H1 (cell line): ENCODE measurements around the gene ZNF346. TPM values are rescaled to one million over a fixed set of nuclear protein-coding genes. Genes with fewer than 3 reads are reported as not detected.

Experiments used
- CTCF ChIA-PET: fragments of 300-600 bp; sonication (Branson Sonifier 250); formaldehyde crosslinking; loops from one replicate; lab custom pipeline; 2021; ENCODE audit not compliant: partially characterized antibody; lab: Charles Lee
- POLR2A ChIA-PET: fragments of 300-600 bp; sonication (Branson Sonifier 250); formaldehyde crosslinking; loops from one replicate; lab custom pipeline; 2021; ENCODE audit warnings: inconsistent platforms; ENCODE audit not compliant: partially characterized antibody; lab: Charles Lee
- DNase-seq, 2 experiments: peaks; one replicate each; pipeline versions ENCODE4 v3.0.0 to v3.0.0-alpha.2; 2010 to 2022; ENCODE audit warnings: low spot score in 2 of 2, low read depth in 1 of 2, mixed read lengths in 1 of 2
- FAIRE-seq: peaks from 2 replicates; lab custom pipeline; 2011; peaks lifted over from hg19 to GRCh38; lab: Jason Lieb, UNC
- H2AFZ ChIP-seq: 2 replicates; pipeline ENCODE4 v1.8.1; 2012; ENCODE audit warnings: low read length, inconsistent platforms
- H2AK5ac ChIP-seq: 2 replicates; pipeline ENCODE4 v1.6.1; 2013; ENCODE audit warnings: low read depth, low read length
- H2BK120ac ChIP-seq: replicated peaks from 2 replicates; pipeline ENCODE3; 2013; ENCODE audit warnings: low read depth, low read length, inconsistent platforms
- H2BK12ac ChIP-seq: 2 replicates; pipeline ENCODE4 v1.6.1; 2013; ENCODE audit warnings: low read depth, low read length
- H2BK15ac ChIP-seq: 2 replicates; pipeline ENCODE4 v1.6.1; 2013; ENCODE audit warnings: low read length
- H2BK20ac ChIP-seq: 2 replicates; pipeline ENCODE4 v1.6.1; 2013; ENCODE audit warnings: low read length
- H2BK5ac ChIP-seq: 2 replicates; pipeline ENCODE4 v1.6.1; 2013; ENCODE audit warnings: low read depth, low read length
- H3K14ac ChIP-seq: 2 replicates; pipeline ENCODE4 v1.6.1; 2013; ENCODE audit warnings: inconsistent platforms; ENCODE audit not compliant: insufficient read length
- H3K18ac ChIP-seq: 2 replicates; pipeline ENCODE4 v1.6.1; 2013; ENCODE audit warnings: low read length; ENCODE audit errors: extremely low read depth
- H3K23ac ChIP-seq: 2 replicates; pipeline ENCODE4 v1.6.1; 2013; ENCODE audit warnings: inconsistent platforms; ENCODE audit not compliant: insufficient read length
- H3K23me2 ChIP-seq: 2 replicates; pipeline ENCODE4 v1.6.1; 2013; ENCODE audit warnings: low read depth, low read length
- H3K27ac ChIP-seq: 2 replicates; pipeline ENCODE4 v1.6.1; 2011; ENCODE audit warnings: low read depth, low read length, inconsistent platforms
- H3K27me3 ChIP-seq, 4 experiments: replicated peaks in 1 of 4; 1 replicate in 1 of 4; 2 replicates in 3 of 4; pipeline versions ENCODE4 v1.6.1 to v1.8.1; 2011 to 2013; ENCODE audit warnings: low read length in 3 of 4, mild to moderate bottlenecking in 3 of 4, inconsistent platforms in 2 of 4, mixed read lengths in 2 of 4, moderate library complexity in 1 of 4; ENCODE audit not compliant: control insufficient read depth in 3 of 4, insufficient read depth in 3 of 4; ENCODE audit errors: extremely low read depth in 1 of 4
- H3K36me3 ChIP-seq, 4 experiments: 2 replicates each; pipeline versions ENCODE4 v1.6.1 to v1.8.1; 2011 to 2013; ENCODE audit warnings: mild to moderate bottlenecking in 4 of 4, low read length in 3 of 4, moderate library complexity in 2 of 4, control low read depth in 1 of 4, inconsistent platforms in 1 of 4; ENCODE audit not compliant: insufficient read depth in 4 of 4, control insufficient read depth in 2 of 4
- H3K4ac ChIP-seq: replicated peaks from 2 replicates; pipeline ENCODE3; 2013; ENCODE audit warnings: low read length, low read depth, mixed read lengths, inconsistent platforms; ENCODE audit not compliant: insufficient read length
- H3K4me1 ChIP-seq, 4 experiments: replicated peaks in 1 of 4; 1 replicate in 1 of 4; 2 replicates in 3 of 4; pipeline versions ENCODE4 v1.6.1 to v1.8.1; 2011 to 2013; ENCODE audit warnings: low read length in 3 of 4, inconsistent platforms in 2 of 4, mixed read lengths in 1 of 4; ENCODE audit not compliant: insufficient read depth in 4 of 4, control insufficient read depth in 3 of 4
- H3K4me2 ChIP-seq, 2 experiments: 2 replicates each; pipeline versions ENCODE4 v1.6.1 to v1.8.1; 2011 to 2013; ENCODE audit warnings: low read depth in 2 of 2, low read length in 2 of 2, control low read depth in 1 of 2, inconsistent platforms in 1 of 2, mild to moderate bottlenecking in 1 of 2; ENCODE audit not compliant: insufficient read depth in 1 of 2
- H3K4me3 ChIP-seq, 4 experiments: fragments of 200-600, 300-600 bp in 1 of 4; sonication (generic), shearing (Covaris generic), sonication (Bioruptor Twin) in 1 of 4; 2 replicates each; pipeline versions ENCODE4 v1.5.1 to v1.8.1; 2011 to 2016; ENCODE audit warnings: low read length in 4 of 4, low read depth in 3 of 4, control low read depth in 2 of 4, inconsistent platforms in 2 of 4, mild to moderate bottlenecking in 2 of 4, mixed read lengths in 1 of 4, moderate library complexity in 1 of 4; ENCODE audit not compliant: insufficient read depth in 2 of 4; ENCODE audit errors: extremely low read depth in 1 of 4
- H3K56ac ChIP-seq: replicated peaks from 2 replicates; pipeline ENCODE3; 2013; ENCODE audit warnings: low read depth, mild to moderate bottlenecking, mixed read lengths, low read length, inconsistent platforms; ENCODE audit not compliant: insufficient read length
- H3K79me1 ChIP-seq: 2 replicates; pipeline ENCODE4 v1.6.1; 2013; ENCODE audit warnings: low read depth, low read length, control low read depth
- H3K79me2 ChIP-seq, 2 experiments: 2 replicates each; pipeline versions ENCODE4 v1.6.1 to v1.8.1; 2012 to 2013; ENCODE audit warnings: low read length in 2 of 2, mild to moderate bottlenecking in 2 of 2, inconsistent platforms in 1 of 2; ENCODE audit not compliant: insufficient read depth in 2 of 2, control insufficient read depth in 1 of 2
- H3K9ac ChIP-seq, 4 experiments: replicated peaks in 1 of 4; 1 replicate in 1 of 4; 2 replicates in 3 of 4; pipeline versions ENCODE4 v1.6.1 to v1.8.1; 2011 to 2013; ENCODE audit warnings: low read depth in 3 of 4, low read length in 3 of 4, control low read depth in 2 of 4, mild to moderate bottlenecking in 2 of 4, moderate library complexity in 2 of 4, inconsistent platforms in 1 of 4; ENCODE audit errors: extremely low read depth in 1 of 4
- H3K9me3 ChIP-seq, 2 experiments: 2 replicates each; pipeline versions ENCODE4 v1.6.1 to v1.8.1; 2012 to 2013; ENCODE audit warnings: mild to moderate bottlenecking in 2 of 2, moderate library complexity in 2 of 2, control low read depth in 1 of 2, inconsistent platforms in 1 of 2, low read depth in 1 of 2, low read length in 1 of 2, mixed read lengths in 1 of 2; ENCODE audit not compliant: insufficient read depth in 2 of 2
- H4K20me1 ChIP-seq, 2 experiments: replicated peaks in 1 of 2; 2 replicates each; pipeline versions ENCODE3 to v1.8.1; 2011 to 2013; ENCODE audit warnings: inconsistent platforms in 2 of 2, low read length in 2 of 2, mild to moderate bottlenecking in 1 of 2; ENCODE audit not compliant: insufficient read depth in 2 of 2, control insufficient read depth in 1 of 2
- H4K5ac ChIP-seq: 2 replicates; pipeline ENCODE4 v1.6.1; 2013; ENCODE audit warnings: low read length, low read depth, mixed read lengths, inconsistent platforms; ENCODE audit not compliant: insufficient read length
- H4K8ac ChIP-seq: 2 replicates; pipeline ENCODE4 v1.8.0; 2013; ENCODE audit warnings: mild to moderate bottlenecking, moderate library complexity, low read length, inconsistent platforms; ENCODE audit not compliant: insufficient read depth; ENCODE audit errors: extremely low read depth
- H4K91ac ChIP-seq: replicated peaks from 2 replicates; pipeline ENCODE3; 2013; ENCODE audit warnings: low read length, mixed read lengths, inconsistent platforms; ENCODE audit not compliant: insufficient read length
- MAFK ChIP-seq: IDR thresholded peaks from 2 replicates; pipeline ENCODE4 v1.6.1; 2012; ENCODE audit warnings: low read depth, mild to moderate bottlenecking, improper control_type of control experiment, low read length
- MAX ChIP-seq: IDR thresholded peaks from 2 replicates; pipeline ENCODE4 v1.6.1; 2012; ENCODE audit warnings: inconsistent platforms
- PHF8 ChIP-seq: fragments of 200-600 bp; sonication (generic); conservative IDR thresholded peaks from 2 replicates; pipeline ENCODE4 v1.7.1; 2012; ENCODE audit warnings: low read depth, mild to moderate bottlenecking, inconsistent platforms, low read length, moderate library complexity
- RFX5 ChIP-seq: IDR thresholded peaks from 2 replicates; pipeline ENCODE4 v1.6.1; 2011; ENCODE audit warnings: low read depth, low read length, improper control_type of control experiment, borderline replicate concordance
- RNF2 ChIP-seq: fragments of 200-900, 300-1000 bp; sonication (generic); IDR thresholded peaks from 2 replicates; pipeline ENCODE4 v1.7.1; 2016; ENCODE audit warnings: borderline replicate concordance, low read depth, mild to moderate bottlenecking, antibody characterized with exemption, low read length; ENCODE audit not compliant: poor library complexity, severe bottlenecking; ENCODE audit errors: missing control alignments
- TAF7 ChIP-seq: optimal IDR thresholded peaks from 2 replicates; pipeline ENCODE3; 2011; ENCODE audit warnings: low read depth, mild to moderate bottlenecking, inconsistent platforms, low read length, moderate library complexity, borderline replicate concordance
- TCF12 ChIP-seq: IDR thresholded peaks from 2 replicates; pipeline ENCODE4 v1.6.1; 2011; ENCODE audit warnings: low read depth, mild to moderate bottlenecking, low read length
- TEAD4 ChIP-seq: IDR thresholded peaks from 2 replicates; pipeline ENCODE4 v1.6.1; 2012; ENCODE audit warnings: low read depth, low read length, inconsistent platforms, mixed read lengths
- USF2 ChIP-seq: IDR thresholded peaks from 2 replicates; pipeline ENCODE4 v1.6.1; 2011; ENCODE audit warnings: low read length, improper control_type of control experiment
- YY1 ChIP-seq: IDR thresholded peaks from 2 replicates; pipeline ENCODE4 v1.6.1; 2011; ENCODE audit warnings: low read depth, mild to moderate bottlenecking, low read length
- WGBS, 2 experiments: shearing (Covaris generic) in 1 of 2; methylation state at CpG; one replicate each; pipeline versions ENCODE4 v1.1.6 to v1.1.7; 2013 to 2015; ENCODE audit warnings: low lambda C conversion rate in 2 of 2, mixed read lengths in 2 of 2, inconsistent platforms in 1 of 2, low coverage in 1 of 2, missing lambda C conversion rate in 1 of 2; ENCODE audit not compliant: insufficient replicate concordance in 2 of 2, insufficient coverage in 1 of 2, insufficient read length in 1 of 2; ENCODE audit errors: extremely low coverage in 1 of 2, missing lambda C conversion rate in 1 of 2; 5-methylcytosine and 5-hydroxymethylcytosine counted together
- polyA plus RNA-seq, 7 experiments: library from polyadenylated mRNA; depleted of rRNA in 3 of 7; stranded (reverse) in 5 of 7; unstranded in 2 of 7; fragments of >200 nt in 5 of 7; fragments of 200-250 nt in 2 of 7; gene quantifications; 1 replicate in 5 of 7; 2 replicates in 1 of 7; 4 replicates in 1 of 7; pipeline versions ENCODE4 v1.2.1 to v1.2.3, GENCODE V29; 2011 to 2013; ENCODE audit warnings: missing spikeins in 2 of 7, mixed read lengths in 2 of 7
- total RNA-seq: library from RNA; stranded (reverse); fragmentation: NEBNext Ultra II Directional; extraction: Animal tissue kit (Norgen Biotek cat#: 25700); gene quantifications from 2 replicates; pipeline ENCODE4 v1.2.1, GENCODE V29; 2021

ZNF346 gene
- total and polyA plus RNA-seq, 2 of the 8 experiments (the other 6 are each of a cell fraction or from before 2014, with no cell fraction given), result 19.9 to 20.8 TPM

- H4K5ac ChIP-seq, result no peak overlapping the region
- no peak overlapping the region for H2BK120ac ChIP-seq
- H3K4me1 ChIP-seq, result peaks cover 0 to 13% (median 9%) of the 10 kb centered on the region in 4 experiments; a peak in 5 of 7 replicates
- no peaks in the 10 kb centered on the region for H3K27me3 ChIP-seq
- FAIRE-seq (no peak), DNase-seq (no peak)
- H3K9me3 ChIP-seq, result no peaks in the 10 kb centered on the region
- H3K56ac ChIP-seq, result no peak overlapping the region
- H4K8ac ChIP-seq, result no peak overlapping the region
- no peak overlapping the region for H2BK12ac ChIP-seq
- H3K4me2 ChIP-seq, result no peak overlapping the region
- peaks cover 8 to 16% (median 15%) of the 10 kb centered on the region in 4 experiments; a peak in 7 of 8 replicates for H3K36me3 ChIP-seq
- H3K79me2 ChIP-seq, result no peaks in the 10 kb centered on the region
- 0 out of 2 replicates have a peak, but pooled peaks cover 2% of the 10 kb centered on the region for H3K79me1 ChIP-seq
- no peak overlapping the region for H3K23ac ChIP-seq
- H4K20me1 ChIP-seq, result peaks cover 2 to 3% of the 10 kb centered on the region in 2 experiments
- H2AK5ac ChIP-seq, result no peak overlapping the region
- H3K14ac ChIP-seq, result no peak overlapping the region
- peak overlapping the region; percentile 24; the same call in 1 of the 2 replicates for H3K18ac ChIP-seq
- no peak overlapping the region; a peak in 1 of 7 replicates for H3K9ac ChIP-seq
- H2BK20ac ChIP-seq, result no peak overlapping the region
- CTCF ChIA-PET, result interaction anchor here (0.9 to 9.4 kb wide), 6 partner anchors 8 to 189 kb away, joined by 3 to 100 read pairs (median 10); partner anchors contain the start of gene FGFR4
- H3K23me2 ChIP-seq, result 0 out of 2 replicates have a peak, but pooled peaks cover 1% of the 10 kb centered on the region
- H3K4me3 ChIP-seq, result no peak overlapping the region
- no peak overlapping the region; the same call in 1 of the 2 replicates for H3K27ac ChIP-seq
- POLR2A ChIA-PET, result interaction anchor here (0.6 to 4.1 kb wide), 6 partner anchors 11 to 92 kb away, joined by 3 to 23 read pairs (median 4); partner anchors contain the start of genes FGFR4 and NSD1
- WGBS, 2 experiments, result 89% methylated on average over 18 of the region's 18 CpGs; no CpG with 5 or more reads in 1 of the 2 experiments
- no peak overlapping the region for H3K4ac ChIP-seq
- H2BK15ac ChIP-seq, result no peak overlapping the region
- peak overlapping the region; percentile 44; the same call in 1 of the 2 replicates for H2BK5ac ChIP-seq
- no peak overlapping the region for H2AFZ ChIP-seq
- H4K91ac ChIP-seq, result no peak overlapping the region
- TF ChIP-seq PHF8, result no peak
- TF ChIP-seq TAF7, result no peak
- no peak for TF ChIP-seq RNF2
- no peak for TF ChIP-seq USF2
- TF ChIP-seq MAX, result no peak
- no peak for TF ChIP-seq MAFK
- no peak for TF ChIP-seq TEAD4
- TF ChIP-seq YY1, result no peak
- TF ChIP-seq RFX5, result no peak
- TF ChIP-seq TCF12, result no peak
These were observed 76.1 kb downstream of the ZNF346 start for GRCh38 chr5:177098470-177099141.
